ENCODE results near the gene TMEM89.

GRCh38 chr3:48650723-48651122, 29.2 kb upstream of the TMEM89 start:
- no peak for TF ChIP-seq CTCF (IDR thresholded peaks at IDR 0.05)
- no peak for TF ChIP-seq POLR2A (IDR thresholded peaks at IDR 0.05)

Measured in thyroid gland (tissue), 4 donors.